Loucy (cell line): ENCODE measurements around the gene MBD3L2B.

ENCODE experiments used
- H2AFZ ChIP-seq: fragments of 200-600 bp; sonication (generic); 2 replicates; pipeline ENCODE4 v1.6.0; 2016; ENCODE audit warnings: antibody characterized with exemption, mild to moderate bottlenecking, low read length, moderate library complexity
- H3F3A ChIP-seq: fragments of 200-600 bp; 2 replicates; pipeline ENCODE4 v1.6.0; 2016; ENCODE audit warnings: antibody characterized with exemption, low read depth, mild to moderate bottlenecking
- H3K27me3 ChIP-seq: fragments of 200-600 bp; sonication (generic); 2 replicates; pipeline ENCODE4 v1.6.1; 2014; ENCODE audit warnings: low read length, mild to moderate bottlenecking; ENCODE audit not compliant: insufficient read depth, poor library complexity, severe bottlenecking
- H3K36me3 ChIP-seq: fragments of 200-600 bp; sonication (generic); 2 replicates; pipeline ENCODE4 v1.6.1; 2016; ENCODE audit warnings: low read length; ENCODE audit not compliant: insufficient read depth
- H3K4me1 ChIP-seq: fragments of 200-600 bp; sonication (generic); 2 replicates; pipeline ENCODE4 v1.5.1; 2014; ENCODE audit warnings: low read length, mild to moderate bottlenecking; ENCODE audit not compliant: insufficient read depth, poor library complexity, severe bottlenecking
- H3K4me2 ChIP-seq: fragments of 200-600 bp; sonication (generic); 2 replicates; pipeline ENCODE4 v1.6.0; 2014; ENCODE audit warnings: antibody characterized with exemption, low read length, low read depth, mild to moderate bottlenecking; ENCODE audit not compliant: poor library complexity, severe bottlenecking
- H3K4me3 ChIP-seq: fragments of 200-600 bp; sonication (generic); 2 replicates; pipeline ENCODE4 v1.5.1; 2014; ENCODE audit warnings: low read length, mild to moderate bottlenecking, mixed read lengths; ENCODE audit not compliant: poor library complexity, severe bottlenecking
- H3K79me2 ChIP-seq: fragments of 200-600 bp; sonication (generic); 2 replicates; pipeline ENCODE4 v1.6.1; 2014; ENCODE audit warnings: low read length; ENCODE audit not compliant: insufficient read depth
- H3K9ac ChIP-seq: fragments of 200-600 bp; sonication (generic); 2 replicates; pipeline ENCODE4 v1.6.0; 2014; ENCODE audit warnings: mild to moderate bottlenecking, low read depth, low read length, moderate library complexity; ENCODE audit not compliant: poor library complexity, severe bottlenecking
- H3K9me2 ChIP-seq: fragments of 200-600 bp; sonication (generic); replicated peaks from 2 replicates; pipeline ENCODE4 v1.6.1; 2016; ENCODE audit warnings: low read depth, low read length, mixed read lengths
- H3K9me3 ChIP-seq: fragments of 200-600 bp; sonication (generic); 2 replicates; pipeline ENCODE4 v1.6.1; 2014; ENCODE audit warnings: mild to moderate bottlenecking, antibody characterized with exemption, low read length, low read depth; ENCODE audit not compliant: insufficient read depth
- H4K20me1 ChIP-seq: fragments of 200-600 bp; sonication (generic); 2 replicates; pipeline ENCODE4 v1.6.0; 2014; ENCODE audit warnings: antibody characterized with exemption, low read length, mild to moderate bottlenecking; ENCODE audit not compliant: insufficient read depth, poor library complexity, severe bottlenecking
- CTCF ChIP-seq: fragments of 200-600 bp; sonication (generic); conservative IDR thresholded peaks from 2 replicates; pipeline ENCODE4 v1.5.1; 2014; ENCODE audit warnings: mild to moderate bottlenecking, antibody characterized with exemption, low read length
- EZH2phosphoT487 ChIP-seq: fragments of 200-600 bp; IDR thresholded peaks from 2 replicates; pipeline ENCODE4 v1.6.1; 2018; ENCODE audit warnings: antibody characterized with exemption, mild to moderate bottlenecking, moderate library complexity, borderline replicate concordance

MBD3L2B gene

DNA sequence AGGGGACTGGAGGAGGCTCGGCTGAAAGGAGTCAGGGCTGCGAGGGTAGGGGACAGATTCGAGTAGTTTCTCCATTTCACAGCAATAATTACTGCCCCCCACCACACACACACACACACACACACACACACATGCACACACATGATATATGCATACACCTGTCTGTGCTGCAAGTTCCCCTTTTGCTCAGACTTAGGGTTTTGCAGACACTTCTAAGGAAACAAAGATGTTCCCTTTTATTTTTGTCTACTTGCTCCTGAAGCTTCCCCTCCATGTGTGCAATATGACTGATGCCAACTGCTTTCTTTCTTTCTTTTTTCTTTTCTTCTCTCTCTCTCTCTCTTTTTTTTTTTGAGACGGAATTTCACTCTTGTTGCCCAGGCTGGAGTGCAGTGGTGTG, 13.4 kb downstream of the MBD3L2B start:
- Histone ChIP-seq H4K20me1 (no peaks in the 10 kb centered on the region), H3K4me1 (no peaks in the 10 kb centered on the region), H3F3A (no peaks in the 10 kb centered on the region), H3K9me3 (no peaks in the 10 kb centered on the region), H3K36me3 (no peaks in the 10 kb centered on the region), H3K4me2 (no peak overlapping the region), H3K4me3 (no peak overlapping the region), H3K9me2 (no peaks in the 10 kb centered on the region), H3K79me2 (no peaks in the 10 kb centered on the region), H3K9ac (no peak overlapping the region), H3K27me3 (no peaks in the 10 kb centered on the region), H2AFZ (no peak overlapping the region)
- TF ChIP-seq CTCF = no peak
- TF ChIP-seq EZH2phosphoT487 = no peak

GRCh38 chr19:7006135-7006704, 15.0 kb downstream of the MBD3L2B start:
- H3K9me3 ChIP-seq = no peaks in the 10 kb centered on the region
- H3F3A ChIP-seq = no peaks in the 10 kb centered on the region
- H2AFZ ChIP-seq = no peak overlapping the region
- no peaks in the 10 kb centered on the region for H4K20me1 ChIP-seq
- no peaks in the 10 kb centered on the region for H3K79me2 ChIP-seq
- TF ChIP-seq EZH2phosphoT487 (no peak), CTCF (no peak)
- no peak overlapping the region for H3K9ac ChIP-seq
- H3K4me1 ChIP-seq = no peaks in the 10 kb centered on the region
- no peaks in the 10 kb centered on the region for H3K9me2 ChIP-seq
- H3K36me3 ChIP-seq = no peaks in the 10 kb centered on the region
- H3K4me3 ChIP-seq = no peak overlapping the region
- H3K4me2 ChIP-seq = no peak overlapping the region
- no peaks in the 10 kb centered on the region for H3K27me3 ChIP-seq

GRCh38 chr19:7004313-7004931, 16.8 kb downstream of the MBD3L2B start:
- H2AFZ ChIP-seq = no peak overlapping the region

More at GRCh38 chr19:7004313-7004931, 16.8 kb downstream of the MBD3L2B start:
- Histone ChIP-seq H3K79me2 (no peaks in the 10 kb centered on the region), H3K4me2 (no peak overlapping the region), H3K4me3 (no peak overlapping the region), H3K27me3 (no peaks in the 10 kb centered on the region), H4K20me1 (no peaks in the 10 kb centered on the region), H3K36me3 (no peaks in the 10 kb centered on the region), H3K9ac (no peak overlapping the region), H3K4me1 (no peaks in the 10 kb centered on the region), H3F3A (no peaks in the 10 kb centered on the region), H3K9me3 (no peaks in the 10 kb centered on the region), H3K9me2 (no peaks in the 10 kb centered on the region)
- TF ChIP-seq EZH2phosphoT487 (no peak), CTCF (peak; percentile 68)
